HG03108 (cell line): ENCODE data around the gene CABLES2.

Experiments used
- ATAC-seq: cut with Tn5 transposase; IDR thresholded peaks from one replicate; pipeline ENCODE4 v1.9.1; 2021; ENCODE audit warnings: moderate library complexity; ENCODE audit not compliant: unreplicated experiment

The CABLES2 gene, protein sequence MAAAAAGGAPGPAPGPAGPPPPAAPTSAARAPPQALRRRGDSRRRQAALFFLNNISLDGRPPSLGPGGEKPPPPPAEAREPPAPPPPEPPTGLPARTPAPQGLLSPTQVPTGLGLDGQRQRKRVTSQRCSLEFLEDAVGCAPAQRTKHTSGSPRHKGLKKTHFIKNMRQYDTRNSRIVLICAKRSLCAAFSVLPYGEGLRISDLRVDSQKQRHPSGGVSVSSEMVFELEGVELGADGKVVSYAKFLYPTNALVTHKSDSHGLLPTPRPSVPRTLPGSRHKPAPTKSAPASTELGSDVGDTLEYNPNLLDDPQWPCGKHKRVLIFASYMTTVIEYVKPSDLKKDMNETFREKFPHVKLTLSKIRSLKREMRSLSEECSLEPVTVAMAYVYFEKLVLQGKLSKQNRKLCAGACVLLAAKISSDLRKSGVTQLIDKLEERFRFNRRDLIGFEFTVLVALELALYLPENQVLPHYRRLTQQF

DNA sequence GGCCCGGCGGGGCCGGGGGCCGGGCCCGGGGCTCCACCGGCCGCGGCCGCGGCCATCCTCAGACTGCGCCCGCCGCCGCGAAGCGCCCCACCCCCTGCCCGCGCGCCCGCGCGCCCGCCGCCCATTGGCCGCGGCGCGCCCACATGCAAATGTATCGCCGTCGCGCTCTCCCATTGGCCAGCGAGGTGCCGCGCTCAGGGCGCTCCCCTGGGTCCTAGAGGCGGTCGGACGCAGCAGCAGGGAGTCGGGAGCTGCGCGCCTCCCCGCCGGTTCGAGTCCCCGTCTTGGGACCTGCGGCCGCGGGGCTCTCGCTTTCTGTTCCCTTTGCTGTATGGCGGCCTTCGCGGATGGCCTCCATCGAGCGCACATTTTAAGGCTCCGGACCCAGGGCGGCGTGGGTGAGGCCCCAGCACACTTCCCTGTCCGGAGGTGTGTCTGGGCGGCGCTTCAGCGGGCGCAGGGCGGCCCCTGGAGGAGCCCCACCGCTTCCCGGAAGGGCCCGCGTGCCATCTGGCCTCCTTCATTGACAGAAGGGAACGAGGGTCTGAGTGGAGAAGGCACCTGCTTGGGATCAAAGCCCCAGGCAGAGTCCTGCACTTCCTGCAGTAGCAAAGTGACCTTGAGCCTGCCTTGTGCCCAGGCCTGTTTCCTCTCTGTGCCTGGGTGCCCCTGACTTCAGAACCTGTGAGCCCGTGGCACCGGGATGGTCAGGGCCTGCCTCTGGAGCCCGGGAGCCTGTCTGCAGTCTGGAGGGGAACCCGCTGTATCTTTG, at the start of gene CABLES2:
Gene CABLES2 (minus strand): TSS at position 65 of the 772 bp plus-strand sequence. CDS start 9 bp downstream, at position 56.
- peak; percentile 88 for ATAC-seq

DNA sequence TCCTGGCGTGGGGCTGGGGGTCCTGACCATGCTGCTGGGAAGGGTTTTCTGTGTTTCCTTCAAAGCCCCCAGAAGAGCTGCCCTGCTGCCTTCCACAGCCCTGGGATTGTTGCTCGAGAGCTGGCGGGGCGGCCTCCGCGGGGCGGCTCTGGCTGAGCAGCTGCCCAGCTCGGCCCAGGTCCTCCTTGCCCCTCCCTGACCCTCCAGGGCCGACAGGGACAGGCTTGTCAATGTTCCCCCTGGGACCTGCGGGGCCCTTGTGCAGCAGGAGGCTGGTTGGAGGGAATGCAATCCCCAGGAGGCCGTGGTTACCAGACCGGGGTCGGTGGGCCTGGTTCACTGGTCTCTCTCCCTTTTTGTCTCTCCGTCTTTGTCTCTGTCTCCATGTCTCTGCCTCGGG, 48.8 kb upstream of the CABLES2 start:
- no peak for ATAC-seq

DNA sequence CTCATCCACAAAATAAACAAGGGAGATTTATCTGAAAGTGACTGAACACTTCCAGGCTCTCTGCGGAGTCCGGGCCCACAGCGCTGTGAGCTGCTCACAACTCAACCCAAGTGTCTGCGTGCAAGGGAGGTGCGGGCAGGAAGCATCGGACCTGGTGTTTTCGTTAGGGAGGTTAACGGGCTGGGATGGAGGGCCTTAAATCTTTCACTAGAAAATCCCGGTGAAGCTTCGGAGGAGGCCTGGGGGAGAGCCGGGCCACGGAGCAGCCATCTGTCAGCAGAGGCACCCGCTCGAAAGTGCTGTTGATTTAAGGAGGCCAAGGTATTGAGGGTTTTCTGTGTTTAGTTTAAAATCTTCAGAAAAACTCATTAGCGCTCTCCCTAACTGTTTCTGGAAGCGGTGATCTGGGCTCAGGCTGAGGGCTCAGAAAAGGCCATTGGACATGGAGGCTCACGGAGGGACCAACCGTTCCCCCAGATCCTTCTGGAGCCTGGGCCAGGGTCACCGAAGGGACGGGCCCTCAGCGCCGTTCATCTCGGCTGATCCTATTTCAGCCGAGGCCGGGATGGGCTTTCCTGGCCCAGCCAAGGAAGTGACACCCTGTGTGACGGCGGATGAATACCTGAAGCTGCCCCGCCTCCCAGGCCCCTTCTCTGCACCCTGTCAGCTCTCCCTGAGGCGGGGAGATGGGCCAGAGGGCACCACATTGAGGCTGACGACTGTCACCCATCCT, 48.0 kb upstream of the CABLES2 start:
- ATAC-seq, result no peak

DNA sequence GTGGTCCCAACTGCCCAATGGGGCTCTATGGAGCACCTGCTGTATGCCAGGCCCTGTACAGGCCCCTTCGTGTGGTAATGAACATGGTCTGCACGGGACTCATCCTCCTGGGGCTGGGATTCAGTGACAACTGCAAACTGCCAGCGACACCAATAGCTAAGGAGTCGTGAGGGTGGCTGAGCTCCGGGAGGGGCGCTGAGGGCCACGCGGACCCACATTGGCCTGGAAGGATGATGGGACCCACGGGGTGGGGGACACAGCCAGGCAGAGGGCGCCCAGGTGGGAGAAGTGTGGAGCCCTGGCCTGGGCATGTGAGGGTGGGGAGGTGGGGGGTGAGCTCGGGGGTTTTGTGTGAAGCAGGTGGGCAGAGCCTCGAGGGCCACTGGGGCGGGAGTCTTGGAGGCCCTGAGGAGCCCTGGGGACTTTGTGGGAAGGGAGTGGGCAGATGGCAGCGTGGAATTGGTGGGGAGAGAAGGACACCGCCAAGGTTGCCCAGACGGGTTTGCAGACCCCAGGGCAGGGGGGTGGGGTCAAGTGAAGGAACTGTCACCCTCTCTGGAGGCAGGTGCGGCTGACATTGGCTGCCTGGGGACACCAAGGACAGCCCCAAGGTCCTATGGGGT, 46.2 kb upstream of the CABLES2 start:
- ATAC-seq, result no peak

DNA sequence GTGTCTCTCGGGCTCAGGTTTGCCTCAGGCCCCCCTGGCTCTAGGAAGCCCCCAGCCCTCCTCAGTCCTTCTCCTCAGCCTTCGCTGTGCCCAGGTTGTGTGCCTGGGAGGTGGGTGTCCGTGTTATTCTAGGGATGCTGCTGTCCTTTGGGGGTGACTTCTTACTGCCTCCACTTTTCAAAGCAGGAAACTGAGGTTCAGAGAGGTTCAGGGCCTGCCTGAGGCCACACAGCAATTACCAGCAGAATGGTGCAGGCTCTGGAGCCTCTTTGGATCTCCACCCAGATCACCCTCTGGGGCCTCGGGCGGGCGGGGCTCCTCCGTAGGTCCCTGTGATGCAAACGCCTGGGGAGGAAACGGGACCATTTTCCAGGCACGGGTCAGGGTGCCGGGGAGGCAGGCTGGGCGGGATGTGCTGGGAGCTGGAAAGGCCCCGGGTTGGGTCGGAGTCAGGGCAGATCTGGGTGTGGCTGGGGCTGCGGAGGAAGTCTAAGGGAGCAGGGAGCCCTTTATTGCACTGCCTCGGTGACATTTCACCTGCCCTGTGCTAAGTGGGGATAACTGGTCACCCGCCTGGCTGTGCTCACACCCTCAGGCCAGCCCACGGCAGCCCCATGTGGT, 45.5 kb upstream of the CABLES2 start:
- ATAC-seq, result no peak

DNA sequence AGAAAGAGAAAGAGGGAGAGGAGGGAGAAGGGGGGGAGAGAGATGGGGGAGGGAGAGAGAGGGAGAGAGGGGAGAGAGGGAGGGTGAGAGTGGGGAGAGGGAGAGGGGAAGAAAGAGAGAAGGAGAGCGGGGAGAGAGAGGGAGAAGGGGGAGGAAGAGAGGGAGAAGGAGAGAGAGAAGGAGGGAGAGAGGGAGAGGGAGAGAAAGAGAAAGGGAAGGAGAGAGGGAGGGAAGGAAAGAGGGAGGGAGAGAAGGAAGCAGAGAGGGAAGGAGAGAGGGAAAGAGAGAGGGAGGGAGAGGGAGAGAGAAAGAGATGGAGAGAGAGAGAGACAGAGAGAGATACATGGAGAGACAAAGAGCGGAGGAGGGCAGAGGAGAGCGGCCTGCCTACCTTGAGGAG, 44.9 kb upstream of the CABLES2 start:
- no peak for ATAC-seq

DNA sequence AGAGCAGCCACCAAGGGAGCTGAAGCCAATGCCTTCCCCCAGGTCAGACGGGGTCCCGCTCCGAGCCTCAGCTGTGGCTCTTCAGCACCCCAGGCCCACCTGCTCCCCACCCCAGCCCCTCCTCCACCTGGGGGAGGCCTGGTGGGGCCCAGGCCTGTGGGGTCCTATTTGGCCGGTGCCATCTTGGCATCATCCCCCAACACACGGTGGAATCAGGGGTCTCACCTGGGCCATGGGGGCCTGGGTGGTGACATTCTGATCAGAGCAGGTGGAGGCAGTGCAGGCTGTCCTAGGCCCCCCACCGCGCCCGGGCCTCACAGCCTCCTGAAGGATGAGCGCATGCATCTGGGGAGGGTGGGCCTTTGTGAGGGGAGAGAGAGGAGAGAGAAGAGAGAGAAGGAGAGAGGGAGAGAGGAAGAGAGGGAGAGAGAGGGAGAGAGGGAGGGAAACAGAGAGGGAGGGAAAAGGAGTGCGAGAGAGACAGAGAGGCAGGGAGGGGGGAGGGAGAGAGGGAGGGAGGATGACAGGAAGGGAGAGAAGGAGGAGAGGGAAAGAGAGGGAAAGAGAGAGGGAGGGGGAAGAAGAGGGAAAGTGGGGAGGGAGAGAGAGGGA, 44.2 kb upstream of the CABLES2 start:
- no peak for ATAC-seq

DNA sequence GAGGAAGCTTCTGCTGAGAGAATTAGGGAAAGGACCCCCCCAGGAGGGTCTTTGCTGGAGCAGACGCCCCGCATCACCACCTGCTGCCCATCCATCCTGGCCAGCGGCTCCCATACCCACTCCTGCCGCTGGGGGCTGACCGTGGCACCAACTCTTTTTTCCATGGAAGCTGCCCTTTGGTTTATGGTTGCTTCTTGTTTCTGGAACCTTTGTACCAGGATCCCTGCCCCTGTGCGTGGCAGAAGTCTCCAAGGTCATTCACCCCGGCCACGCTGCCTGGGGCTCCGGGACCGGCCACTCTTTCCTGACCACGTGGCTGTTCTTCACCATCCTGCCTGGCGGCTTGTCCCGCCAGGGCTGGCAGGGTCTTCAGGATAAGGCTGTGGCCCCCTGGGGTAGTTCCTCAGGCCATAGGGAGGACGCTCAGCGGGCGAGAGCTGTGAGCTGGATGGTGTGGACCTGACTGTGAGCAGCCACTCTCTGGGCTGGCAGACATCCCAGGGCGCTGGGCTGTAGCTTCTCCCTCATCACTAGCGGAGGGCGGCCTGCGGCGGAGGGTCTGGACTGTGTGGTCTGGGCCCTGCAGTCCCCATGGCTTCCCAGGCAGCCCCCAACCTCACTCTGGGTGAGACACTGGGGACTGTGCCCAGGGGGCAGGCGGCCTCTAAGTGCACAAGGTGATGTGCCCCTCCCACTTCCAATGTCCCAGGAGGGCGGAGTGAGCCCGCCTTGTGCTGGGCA, 43.0 kb upstream of the CABLES2 start:
- no peak for ATAC-seq

DNA sequence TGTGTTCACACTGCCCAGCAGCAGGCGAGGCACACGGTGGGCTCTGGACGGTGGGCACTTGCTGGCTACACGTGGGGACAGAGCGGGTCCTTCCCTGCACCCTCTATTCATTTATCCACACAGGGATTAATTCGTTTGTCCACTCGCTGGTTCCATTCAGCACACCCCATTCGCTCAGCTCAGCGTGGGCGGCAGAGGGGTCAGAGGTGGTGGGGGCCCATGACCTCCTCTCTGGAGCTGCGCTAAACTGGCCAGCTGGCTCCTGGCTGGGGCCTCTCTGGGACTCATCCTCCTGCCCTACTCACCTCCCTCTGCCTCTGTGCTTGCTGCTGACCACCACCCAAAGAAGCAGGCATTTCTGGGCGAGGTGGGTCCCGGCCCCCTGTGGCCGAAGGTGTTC, 41.7 kb upstream of the CABLES2 start:
- ATAC-seq, result no peak

DNA sequence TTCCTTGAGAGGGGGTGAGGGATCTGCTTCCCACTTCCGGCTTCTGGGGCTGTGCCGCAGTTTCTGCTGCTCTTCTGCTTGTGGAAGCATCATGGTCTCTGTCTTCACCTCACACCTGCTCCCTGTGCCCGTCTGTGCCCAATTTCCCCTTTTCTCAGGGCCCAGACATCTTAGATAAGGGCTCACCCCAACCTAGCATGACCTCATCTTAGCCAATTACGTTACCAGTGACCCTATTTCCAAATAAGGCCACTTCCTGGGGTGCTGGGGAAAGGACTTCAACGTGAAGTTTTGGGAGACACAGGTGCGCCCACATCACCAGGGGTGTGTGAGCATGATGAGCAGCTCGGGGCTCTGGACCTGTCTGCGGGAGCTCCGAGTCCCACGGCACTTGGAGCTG, 41.0 kb upstream of the CABLES2 start:
- no peak for ATAC-seq

DNA sequence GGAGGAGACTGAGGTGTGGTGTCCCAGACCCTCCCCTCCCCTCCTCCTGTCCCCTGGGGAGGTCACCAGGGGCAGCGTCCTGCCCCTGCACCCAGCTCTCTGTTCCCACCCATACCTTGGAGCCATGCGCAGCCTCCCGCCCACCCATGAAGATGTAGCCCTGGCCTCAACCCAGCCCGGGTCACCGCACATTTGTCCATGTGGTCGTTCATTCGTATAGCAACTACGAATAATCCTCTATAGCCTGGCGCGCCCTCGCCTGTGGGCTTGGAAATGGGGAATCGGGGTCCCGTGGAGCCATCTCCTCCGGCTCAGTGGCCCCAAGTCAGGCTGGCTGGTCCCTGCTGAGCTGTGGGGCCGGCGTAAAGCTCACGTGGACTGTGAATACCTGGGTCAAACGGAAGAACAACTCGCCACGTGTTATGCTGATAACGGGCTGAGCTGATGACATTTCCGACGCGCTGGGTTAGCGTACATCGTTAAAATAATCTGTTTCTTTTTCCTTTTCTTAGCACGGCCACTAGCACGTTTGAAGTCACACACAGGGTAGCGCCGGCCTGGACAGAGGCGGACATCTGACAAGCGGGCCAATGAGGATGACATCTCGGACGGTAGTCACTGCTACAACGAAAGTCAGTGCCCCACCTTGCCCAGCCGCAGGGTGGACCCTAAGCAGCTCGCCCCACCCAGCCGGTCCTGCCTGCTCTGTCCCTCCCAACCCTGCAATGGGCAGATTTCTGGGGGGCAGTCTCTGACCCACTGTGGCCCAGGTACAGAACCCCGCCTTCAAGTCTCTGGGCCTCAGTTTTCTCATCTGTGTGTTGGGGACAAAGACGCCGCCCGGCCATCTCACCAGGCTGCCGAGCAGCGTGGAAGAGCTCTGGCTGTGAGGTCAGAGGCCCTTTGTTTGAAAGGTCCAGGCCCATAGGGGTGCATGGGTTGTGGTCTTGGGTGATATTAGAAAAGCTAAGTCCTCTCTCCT, 40.1 kb upstream of the CABLES2 start:
- no peak for ATAC-seq

DNA sequence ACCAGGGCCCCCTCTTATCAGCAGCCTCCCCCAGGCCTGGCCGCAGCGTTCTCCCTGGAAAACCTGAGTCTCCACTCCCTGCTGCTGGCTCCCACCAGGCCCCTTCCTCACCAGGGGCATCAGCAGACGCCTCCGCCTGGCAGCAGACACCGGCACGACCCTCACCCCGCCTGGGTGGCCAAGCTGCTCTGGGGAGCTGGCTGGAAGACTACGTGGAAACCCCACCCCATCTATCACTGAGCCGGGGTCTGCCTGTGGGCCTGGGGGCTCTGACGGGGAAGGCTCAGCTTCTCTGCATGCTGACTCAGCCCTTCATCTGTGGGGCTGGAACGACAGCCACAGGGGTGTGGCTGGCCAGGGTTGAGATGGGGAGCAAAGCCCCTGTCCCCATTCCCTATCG, 39.4 kb upstream of the CABLES2 start:
- no peak for ATAC-seq

DNA sequence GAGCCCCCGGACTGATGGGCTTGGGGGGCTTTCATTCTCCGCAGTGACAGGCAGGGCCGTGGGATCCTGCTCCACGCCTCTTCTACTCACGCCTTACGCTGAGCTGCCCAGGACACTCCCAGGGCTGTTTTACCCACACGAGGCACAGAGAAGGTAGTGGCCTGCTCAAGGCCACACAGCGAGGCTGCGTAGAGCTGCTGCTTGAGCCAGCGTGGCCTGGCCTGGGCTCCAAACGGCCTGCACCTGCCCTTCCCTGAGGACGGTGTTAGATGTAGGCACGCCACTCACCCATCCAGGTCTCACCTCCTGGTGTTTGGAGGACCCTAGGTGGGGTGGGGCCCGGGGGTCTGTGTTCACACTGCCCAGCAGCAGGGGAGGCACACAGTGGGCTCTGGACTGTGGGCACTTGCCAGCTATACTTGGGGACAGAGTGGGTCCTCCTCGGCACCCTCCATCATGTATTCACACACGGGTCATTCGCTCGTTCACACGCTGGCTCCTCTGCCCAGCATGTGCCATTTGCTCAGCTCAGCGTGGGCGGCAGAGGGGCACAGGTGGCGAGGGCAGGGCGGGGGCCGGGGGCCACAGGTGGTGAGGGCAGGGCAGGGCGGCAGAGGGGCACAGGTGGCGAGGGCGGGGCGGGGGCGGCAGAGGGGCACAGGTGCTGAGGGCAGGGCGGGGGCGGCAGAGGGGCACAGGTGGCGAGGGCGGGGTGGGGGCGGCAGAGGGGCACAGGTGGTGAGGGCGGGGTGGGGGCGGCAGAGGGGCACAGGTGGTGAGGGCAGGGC, 38.7 kb upstream of the CABLES2 start:
- no peak for ATAC-seq

DNA sequence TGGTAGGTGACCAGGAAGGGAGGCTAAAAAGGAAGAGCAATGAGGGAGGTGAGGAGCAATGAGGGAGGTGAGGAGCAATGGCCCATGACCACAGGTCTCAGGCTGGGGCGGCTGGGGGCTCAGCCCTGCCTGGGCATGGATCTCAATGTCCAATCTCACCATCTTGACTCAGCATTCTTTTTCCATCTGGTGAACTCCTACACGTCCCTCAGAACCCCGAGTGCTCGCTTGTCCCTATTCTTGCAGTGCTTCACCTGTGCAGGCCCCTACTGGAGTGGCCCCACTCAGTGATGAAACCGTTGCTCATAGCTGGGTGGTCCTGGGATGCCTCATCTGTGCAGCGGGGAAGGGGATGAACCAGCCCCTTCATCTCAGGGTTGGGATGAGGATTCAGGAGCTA, 37.2 kb upstream of the CABLES2 start:
- no peak for ATAC-seq

DNA sequence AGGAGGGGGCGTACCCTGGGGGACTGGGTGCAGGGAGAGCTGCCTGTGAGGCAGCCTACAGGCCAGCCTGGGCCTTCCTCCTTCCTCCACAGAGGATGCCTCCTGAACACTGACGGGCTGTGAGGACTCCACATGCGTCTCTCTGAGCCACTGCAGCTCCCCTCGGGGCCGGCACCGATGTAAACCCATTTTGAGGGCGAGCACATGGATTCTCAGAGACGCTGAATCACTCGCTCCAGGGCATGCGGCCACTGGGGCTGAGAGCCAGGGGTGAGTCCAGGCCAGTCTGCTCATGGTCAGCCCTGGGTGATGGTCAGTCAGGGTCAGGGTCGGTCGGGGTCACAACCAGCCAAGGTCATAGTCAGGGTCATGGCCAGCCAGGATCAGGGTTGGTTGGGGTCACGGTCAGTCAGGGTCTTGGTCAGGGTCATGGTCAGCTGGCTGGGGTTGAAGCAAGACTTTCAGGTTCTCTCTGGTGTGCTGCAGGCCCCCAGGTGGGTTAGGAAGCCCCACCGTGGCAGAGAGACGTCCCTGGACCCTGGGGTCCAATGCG, 35.0 kb upstream of the CABLES2 start:
- ATAC-seq, result no peak

DNA sequence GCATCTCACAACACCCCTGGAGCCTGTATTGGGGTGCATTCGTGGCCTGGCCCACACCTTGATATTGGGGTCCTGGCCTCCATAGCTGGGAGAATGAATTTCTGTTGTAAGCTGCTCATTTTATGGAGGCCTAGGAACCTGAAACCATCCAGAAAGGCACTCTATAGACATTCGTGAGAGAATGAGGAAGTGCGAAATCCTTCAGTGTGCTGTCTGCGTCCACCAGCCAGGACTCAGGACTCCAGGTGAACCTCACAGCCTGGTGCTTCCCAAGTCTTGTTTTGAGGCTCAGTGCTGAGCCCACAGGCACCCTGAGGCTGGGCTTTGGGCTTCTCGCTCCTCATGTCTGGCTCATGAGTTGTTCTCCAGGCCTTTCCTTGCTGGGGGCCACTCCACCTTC, 32.1 kb upstream of the CABLES2 start:
- no peak for ATAC-seq

DNA sequence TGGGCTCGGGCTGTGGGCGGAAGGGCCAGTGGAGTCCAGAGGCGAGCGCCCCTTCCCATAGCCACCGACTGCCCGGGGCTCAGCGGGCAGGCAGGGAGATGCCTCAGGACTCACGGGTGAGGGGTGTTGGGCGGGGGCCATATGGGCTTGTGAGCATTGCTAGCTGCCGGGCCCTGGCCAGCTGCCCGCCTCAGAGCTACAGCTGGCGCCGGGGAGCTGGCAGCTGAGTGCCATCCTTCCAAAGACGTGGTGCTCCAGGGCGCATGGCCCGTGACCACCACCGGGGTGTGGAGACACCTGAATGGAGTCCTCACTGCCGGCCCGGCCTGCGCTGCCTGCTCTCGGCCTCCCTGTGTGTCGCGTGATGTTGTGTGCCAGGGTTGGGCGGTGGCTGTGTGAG, 30.8 kb upstream of the CABLES2 start:
- ATAC-seq, result no peak
